ENCODE results near the gene TMEM86A. TPM values are rescaled to one million over a fixed set of nuclear protein-coding genes. Genes with fewer than 3 reads are reported as not detected.

Gene TMEM86A
- total RNA-seq, 1 experiment from 2014 or later: 0.09 TPM

DNA sequence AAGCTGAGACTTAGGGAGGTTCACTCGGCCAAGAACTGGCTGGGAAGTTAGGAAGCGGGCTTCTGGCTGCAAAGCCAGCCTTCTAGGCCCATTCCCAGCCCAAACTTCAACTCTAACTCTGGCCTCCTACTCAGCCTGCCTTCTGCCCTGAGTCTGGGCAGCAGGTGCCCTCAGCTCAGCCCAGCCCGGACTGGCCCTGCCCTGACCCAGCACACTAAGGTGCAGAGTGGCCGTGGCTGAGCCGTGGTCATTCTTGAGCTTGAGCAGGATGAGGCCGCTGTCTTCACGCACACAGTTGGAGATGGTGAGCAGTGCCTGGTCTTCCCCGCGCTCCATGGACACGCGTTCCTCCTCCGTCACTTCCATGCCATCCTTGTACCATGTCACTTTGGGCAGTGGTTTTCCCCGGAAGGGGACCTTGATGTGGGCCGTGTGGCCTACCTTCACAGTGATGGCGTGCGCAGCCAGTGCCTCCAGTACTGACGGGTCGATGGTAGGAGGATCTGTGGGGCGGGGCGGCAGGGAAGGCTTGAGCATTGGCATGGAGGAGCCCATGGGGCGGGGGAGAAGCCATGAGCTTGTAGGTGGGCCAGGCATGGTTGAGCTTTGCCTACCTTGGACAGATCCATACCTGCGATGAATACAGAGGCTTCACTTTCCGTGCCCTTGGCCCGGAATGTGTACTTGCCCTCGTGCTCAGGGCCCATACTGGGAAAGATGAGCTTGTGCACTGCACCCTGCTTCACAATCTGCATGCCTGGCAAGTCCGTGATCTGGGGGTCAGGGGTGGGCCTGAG lies 15.3 kb downstream of the TMEM86A start:
- no TSS peak for BruUV-seq (replicated peaks)
- H3K4me1 ChIP-seq (ENCODE audit: insufficient read depth, low read length, poor library complexity, severe bottlenecking): no peaks in the 10 kb centered on the region
- no peak for DNase-seq (ENCODE audit: low spot score)
- H3K27ac ChIP-seq (ENCODE audit: low read depth, low read length, poor library complexity, severe bottlenecking): no peak overlapping the region
- intact Hi-C loops (cut with micrococcal nuclease; ENCODE audit: unreplicated experiment): no loop called here
- ChIA-PET POLR2A (ENCODE audit: low non-redundant PET) (no interaction called here), CTCF (no interaction called here)
- H3K4me3 ChIP-seq (ENCODE audit: low read depth, low read length, poor library complexity, severe bottlenecking): no peak overlapping the region
- no peaks in the 10 kb centered on the region for H3K9me3 ChIP-seq (ENCODE audit: low read depth, low read length, poor library complexity, severe bottlenecking)
- no peaks in the 10 kb centered on the region for H3K27me3 ChIP-seq (replicated peaks; ENCODE audit: insufficient read depth, low read depth, low read length, poor library complexity)
- no peaks in the 10 kb centered on the region for H3K36me3 ChIP-seq (ENCODE audit: insufficient read depth, low read length, poor library complexity, severe bottlenecking)
- no peak for TF ChIP-seq EZH2 (IDR thresholded peaks at IDR 0.05; ENCODE audit: borderline replicate concordance, low read depth, low read length, poor library complexity, severe bottlenecking)
- TF ChIP-seq, protein P1, sequence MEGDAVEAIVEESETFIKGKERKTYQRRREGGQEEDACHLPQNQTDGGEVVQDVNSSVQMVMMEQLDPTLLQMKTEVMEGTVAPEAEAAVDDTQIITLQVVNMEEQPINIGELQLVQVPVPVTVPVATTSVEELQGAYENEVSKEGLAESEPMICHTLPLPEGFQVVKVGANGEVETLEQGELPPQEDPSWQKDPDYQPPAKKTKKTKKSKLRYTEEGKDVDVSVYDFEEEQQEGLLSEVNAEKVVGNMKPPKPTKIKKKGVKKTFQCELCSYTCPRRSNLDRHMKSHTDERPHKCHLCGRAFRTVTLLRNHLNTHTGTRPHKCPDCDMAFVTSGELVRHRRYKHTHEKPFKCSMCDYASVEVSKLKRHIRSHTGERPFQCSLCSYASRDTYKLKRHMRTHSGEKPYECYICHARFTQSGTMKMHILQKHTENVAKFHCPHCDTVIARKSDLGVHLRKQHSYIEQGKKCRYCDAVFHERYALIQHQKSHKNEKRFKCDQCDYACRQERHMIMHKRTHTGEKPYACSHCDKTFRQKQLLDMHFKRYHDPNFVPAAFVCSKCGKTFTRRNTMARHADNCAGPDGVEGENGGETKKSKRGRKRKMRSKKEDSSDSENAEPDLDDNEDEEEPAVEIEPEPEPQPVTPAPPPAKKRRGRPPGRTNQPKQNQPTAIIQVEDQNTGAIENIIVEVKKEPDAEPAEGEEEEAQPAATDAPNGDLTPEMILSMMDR (conservative IDR thresholded peaks at IDR 0.05; ENCODE audit: low read depth, low read length): no peak

DNA sequence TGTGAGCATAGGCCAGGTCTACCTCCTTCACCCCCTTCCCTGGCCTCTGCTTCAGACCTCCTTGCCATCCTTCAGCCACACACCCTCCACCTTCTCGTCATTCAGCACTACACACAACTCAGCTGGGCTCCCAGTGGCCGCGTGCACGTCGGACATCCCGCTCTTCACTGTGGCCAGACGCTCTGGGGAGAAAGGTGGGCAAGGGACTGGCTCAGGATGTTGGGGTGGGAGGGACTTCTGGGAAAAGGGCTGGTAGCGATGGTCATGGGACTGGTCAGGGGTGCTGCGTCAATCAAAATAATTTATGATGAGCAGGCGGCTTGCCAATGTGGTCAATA lies 15.8 kb downstream of the TMEM86A start:
- BruUV-seq (replicated peaks): no TSS peak
- ChIA-PET POLR2A (ENCODE audit: low non-redundant PET) (no interaction called here), CTCF (no interaction called here)
- Histone ChIP-seq H3K4me1 (ENCODE audit: insufficient read depth, low read length, poor library complexity, severe bottlenecking) (no peaks in the 10 kb centered on the region), H3K9me3 (ENCODE audit: low read depth, low read length, poor library complexity, severe bottlenecking) (no peaks in the 10 kb centered on the region), H3K27ac (ENCODE audit: low read depth, low read length, poor library complexity, severe bottlenecking) (no peak overlapping the region), H3K4me3 (ENCODE audit: low read depth, low read length, poor library complexity, severe bottlenecking) (no peak overlapping the region), H3K27me3 (replicated peaks; ENCODE audit: insufficient read depth, low read depth, low read length, poor library complexity) (no peaks in the 10 kb centered on the region), H3K36me3 (ENCODE audit: insufficient read depth, low read length, poor library complexity, severe bottlenecking) (no peaks in the 10 kb centered on the region)
- intact Hi-C loops (cut with micrococcal nuclease; ENCODE audit: unreplicated experiment): no loop called here
- no peak for DNase-seq (ENCODE audit: low spot score)
- TF ChIP-seq, protein P1 (conservative IDR thresholded peaks at IDR 0.05; ENCODE audit: low read depth, low read length): no peak
- no peak for TF ChIP-seq EZH2 (IDR thresholded peaks at IDR 0.05; ENCODE audit: borderline replicate concordance, low read depth, low read length, poor library complexity, severe bottlenecking)

DNA sequence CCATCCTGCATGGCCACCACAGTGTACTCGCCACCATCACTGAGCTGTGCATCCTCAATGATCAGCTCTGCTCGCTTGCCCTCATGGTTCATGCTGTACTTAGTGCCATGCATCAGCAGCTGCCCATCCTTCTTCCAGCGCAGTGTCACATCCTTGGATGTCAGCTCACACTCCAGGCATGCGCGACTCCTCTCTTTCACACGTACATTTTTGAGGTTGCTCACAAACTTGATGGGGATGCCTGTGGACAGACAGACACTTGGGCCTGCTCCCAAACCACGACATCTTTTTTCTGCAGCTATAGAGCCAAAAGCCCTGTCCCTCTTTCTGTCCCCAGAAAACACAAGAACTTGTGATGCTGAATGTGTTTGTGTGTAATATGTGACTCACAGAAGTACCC lies 16.9 kb downstream of the TMEM86A start:
- Histone ChIP-seq H3K4me1 (ENCODE audit: insufficient read depth, low read length, poor library complexity, severe bottlenecking) (no peaks in the 10 kb centered on the region), H3K9me3 (ENCODE audit: low read depth, low read length, poor library complexity, severe bottlenecking) (no peaks in the 10 kb centered on the region), H3K36me3 (ENCODE audit: insufficient read depth, low read length, poor library complexity, severe bottlenecking) (no peaks in the 10 kb centered on the region), H3K27me3 (replicated peaks; ENCODE audit: insufficient read depth, low read depth, low read length, poor library complexity) (no peaks in the 10 kb centered on the region), H3K4me3 (ENCODE audit: low read depth, low read length, poor library complexity, severe bottlenecking) (no peak overlapping the region), H3K27ac (ENCODE audit: low read depth, low read length, poor library complexity, severe bottlenecking) (no peak overlapping the region)
- TF ChIP-seq, protein P1 (conservative IDR thresholded peaks at IDR 0.05; ENCODE audit: low read depth, low read length): no peak
- TF ChIP-seq EZH2 (IDR thresholded peaks at IDR 0.05; ENCODE audit: borderline replicate concordance, low read depth, low read length, poor library complexity, severe bottlenecking): no peak
- intact Hi-C loops (cut with micrococcal nuclease; ENCODE audit: unreplicated experiment): no loop called here
- DNase-seq (ENCODE audit: low spot score): no peak
- no TSS peak for BruUV-seq (replicated peaks)
- POLR2A ChIA-PET (ENCODE audit: low non-redundant PET): no interaction called here
- CTCF ChIA-PET: no interaction called here

All from A673 (cell line).